Activated CD4-positive, alpha-beta T cell treated with anti-CD3 and anti-CD28 coated beads, Interleukin-2, Interleukin-6, amounts not matched to agents 100 ng/mL and 50 ng/mL, durations not matched to agents 16 hours and 8 hours (primary cell): ENCODE results near the gene RNPEPL1.
"Not testable (repeated sequence)": the region's sequence is repeated elsewhere in the genome, so short reads cannot be mapped to it uniquely, and the experiment has no call there.

Experiments used
- DNase-seq: peaks from one replicate; pipeline ENCODE4 v3.0.0-alpha.2; 2020

RNPEPL1 gene

DNA sequence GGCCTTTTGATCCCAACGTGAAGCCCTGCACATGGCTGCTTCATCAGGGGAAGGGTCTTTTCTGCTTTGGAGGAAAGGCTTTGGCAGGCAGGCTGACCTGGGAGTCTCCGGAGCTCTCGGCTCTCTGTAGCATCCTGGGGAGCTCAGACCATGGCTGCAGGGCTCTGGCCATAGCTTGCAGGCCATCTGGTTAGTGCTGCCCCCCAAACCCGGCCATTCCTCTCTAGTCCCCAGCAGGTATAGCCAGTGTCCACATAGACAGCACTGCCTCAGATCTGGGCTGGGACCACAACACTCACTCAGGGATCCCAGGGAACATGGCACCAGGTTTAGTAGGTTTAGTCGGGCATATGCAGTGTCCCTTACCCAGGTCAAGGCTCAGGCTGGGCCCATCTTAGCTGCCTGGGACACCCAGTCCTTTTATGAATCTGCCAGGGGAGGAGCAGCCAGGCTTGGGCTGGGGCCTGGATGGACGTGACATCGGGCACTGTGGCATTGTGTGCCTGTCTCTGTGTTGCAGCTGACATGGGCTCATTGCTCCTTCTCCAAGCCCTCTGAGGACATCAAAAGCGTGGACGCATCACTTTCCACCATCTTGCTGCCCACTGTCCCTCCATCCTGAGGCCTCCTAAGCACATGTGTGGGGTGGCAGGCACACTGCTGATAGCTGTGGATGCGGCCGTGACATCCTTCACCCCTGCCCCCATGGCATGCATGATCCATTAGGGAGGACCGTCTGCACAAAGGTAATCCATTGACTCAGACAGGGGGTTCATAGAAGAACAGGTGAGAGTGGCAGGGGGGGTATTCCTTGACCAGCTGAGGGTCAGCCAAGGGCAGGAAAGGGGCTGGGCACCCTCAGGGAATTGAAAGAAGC lies 37.8 kb downstream of the RNPEPL1 start:
- DNase-seq = no peak

DNA sequence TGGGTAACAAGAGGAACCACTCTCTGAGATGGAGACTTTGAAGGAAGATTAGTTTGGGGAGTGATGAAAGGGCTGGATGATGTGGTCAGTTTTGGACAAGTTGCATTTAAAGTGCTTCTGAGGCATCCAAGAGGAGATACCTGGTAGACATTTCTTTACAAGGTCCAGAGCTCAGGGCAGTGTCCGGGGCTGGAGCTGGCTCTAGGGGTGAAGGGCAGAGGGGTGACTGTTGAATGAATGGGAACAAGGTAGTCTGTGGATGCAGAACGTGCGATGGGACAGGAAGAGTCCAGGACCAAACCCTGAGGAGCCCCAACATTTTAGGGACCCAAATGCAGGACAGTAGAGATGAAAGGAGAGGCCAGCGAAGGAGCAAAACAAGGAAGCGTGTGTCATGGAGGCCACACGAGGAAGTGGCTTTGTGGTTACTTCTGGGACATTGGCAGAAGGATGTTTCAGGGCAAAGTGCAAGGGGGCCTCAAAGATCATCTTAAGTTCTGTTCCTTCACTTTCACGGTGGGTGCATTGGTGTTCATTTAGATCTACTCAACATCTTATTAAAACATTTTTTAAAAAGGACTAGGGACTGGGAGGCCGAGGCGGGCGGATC lies 43.4 kb downstream of the RNPEPL1 start:
- peak; percentile 43 for DNase-seq

DNA sequence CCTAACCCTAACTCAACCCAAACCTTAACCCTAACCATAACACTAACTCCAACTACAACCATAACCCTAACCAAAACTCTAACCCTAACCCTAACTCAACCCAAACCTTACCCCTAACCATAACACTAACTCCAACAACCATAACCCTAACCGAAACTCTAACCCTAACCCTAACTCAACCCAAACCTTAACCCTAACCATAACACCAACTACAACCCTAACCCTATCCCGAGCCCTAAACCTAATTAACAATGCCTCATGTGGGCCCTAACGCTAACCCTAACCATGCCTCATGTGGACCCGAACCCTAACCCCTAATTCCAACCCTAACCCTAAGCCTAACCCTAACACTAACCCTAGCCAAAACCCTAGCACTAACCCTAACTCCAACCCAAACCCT lies 45.5 kb downstream of the RNPEPL1 start:
- DNase-seq = no peak

DNA sequence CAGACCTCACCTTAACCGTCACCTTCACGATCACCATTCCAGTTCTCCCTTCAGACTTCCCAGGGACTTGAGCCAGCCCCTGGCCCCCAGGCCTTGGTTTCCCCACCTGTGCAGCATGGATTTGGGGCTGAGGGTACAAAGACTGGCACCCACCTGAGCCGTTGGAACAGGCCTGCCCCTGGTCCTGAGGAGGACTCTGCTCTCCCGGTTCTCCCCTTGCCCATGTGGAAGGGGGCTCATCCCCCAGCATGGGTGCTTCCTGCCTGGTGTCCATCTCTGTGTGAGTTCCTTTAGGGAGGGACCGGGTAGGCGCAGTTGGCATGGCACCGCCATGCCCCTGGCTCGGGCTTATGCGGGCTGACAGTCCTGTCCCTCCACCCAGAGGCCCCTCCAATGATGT lies 46.1 kb downstream of the RNPEPL1 start:
- no peak for DNase-seq

DNA sequence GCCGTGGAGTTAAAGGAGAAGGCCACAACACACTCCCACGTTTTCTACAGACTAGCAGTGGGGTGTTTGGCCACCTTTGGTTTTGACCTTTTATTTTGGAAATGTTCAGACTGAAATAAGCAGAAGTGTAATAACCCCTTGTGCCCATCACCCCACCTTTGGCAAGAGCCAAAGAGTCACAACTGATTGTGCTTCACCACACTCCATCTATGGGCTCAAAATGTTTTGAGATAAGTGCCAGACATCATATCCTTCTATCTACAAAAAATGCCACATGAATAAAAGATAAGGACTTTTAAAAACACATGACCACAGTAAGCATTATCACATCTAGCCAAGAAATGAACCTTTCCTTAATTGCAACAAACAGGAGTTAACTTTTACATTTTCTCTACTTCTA lies 47.1 kb downstream of the RNPEPL1 start:
- no peak for DNase-seq

DNA sequence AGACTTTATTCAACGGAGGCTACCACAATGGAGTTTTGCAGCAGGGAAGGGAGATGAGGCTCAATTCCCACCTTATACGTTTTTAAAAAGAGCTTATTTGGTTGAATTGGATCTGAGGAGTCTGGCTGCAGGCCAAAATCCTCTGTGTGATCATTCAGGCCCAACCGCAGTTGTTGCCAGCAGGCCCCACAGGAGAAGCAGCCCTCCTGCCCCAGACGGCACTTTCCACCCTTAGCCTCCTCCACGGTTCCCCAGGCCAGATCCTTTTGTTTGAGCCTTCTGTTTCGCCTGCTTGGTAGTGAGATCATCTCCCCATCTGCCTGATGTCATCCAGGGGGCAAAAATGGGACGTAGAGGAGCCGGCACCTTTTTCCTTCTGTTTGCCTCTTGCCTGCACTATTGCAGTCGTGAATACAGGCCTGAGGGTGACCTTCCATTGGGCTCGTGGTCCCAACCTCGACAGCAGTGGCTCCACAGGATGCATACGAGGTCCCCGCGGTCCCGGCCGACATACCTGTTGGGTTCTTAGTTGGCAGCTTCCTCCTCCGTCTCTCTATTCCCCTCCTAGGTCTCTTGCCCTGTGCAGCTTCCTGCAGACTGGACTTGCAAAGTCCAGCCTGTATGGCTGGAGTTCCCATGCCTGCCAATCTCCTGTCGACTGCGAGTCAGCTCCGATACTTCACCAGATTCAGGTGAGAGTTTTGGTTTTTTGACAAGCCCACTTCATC lies 47.7 kb downstream of the RNPEPL1 start:
- DNase-seq = no peak

DNA sequence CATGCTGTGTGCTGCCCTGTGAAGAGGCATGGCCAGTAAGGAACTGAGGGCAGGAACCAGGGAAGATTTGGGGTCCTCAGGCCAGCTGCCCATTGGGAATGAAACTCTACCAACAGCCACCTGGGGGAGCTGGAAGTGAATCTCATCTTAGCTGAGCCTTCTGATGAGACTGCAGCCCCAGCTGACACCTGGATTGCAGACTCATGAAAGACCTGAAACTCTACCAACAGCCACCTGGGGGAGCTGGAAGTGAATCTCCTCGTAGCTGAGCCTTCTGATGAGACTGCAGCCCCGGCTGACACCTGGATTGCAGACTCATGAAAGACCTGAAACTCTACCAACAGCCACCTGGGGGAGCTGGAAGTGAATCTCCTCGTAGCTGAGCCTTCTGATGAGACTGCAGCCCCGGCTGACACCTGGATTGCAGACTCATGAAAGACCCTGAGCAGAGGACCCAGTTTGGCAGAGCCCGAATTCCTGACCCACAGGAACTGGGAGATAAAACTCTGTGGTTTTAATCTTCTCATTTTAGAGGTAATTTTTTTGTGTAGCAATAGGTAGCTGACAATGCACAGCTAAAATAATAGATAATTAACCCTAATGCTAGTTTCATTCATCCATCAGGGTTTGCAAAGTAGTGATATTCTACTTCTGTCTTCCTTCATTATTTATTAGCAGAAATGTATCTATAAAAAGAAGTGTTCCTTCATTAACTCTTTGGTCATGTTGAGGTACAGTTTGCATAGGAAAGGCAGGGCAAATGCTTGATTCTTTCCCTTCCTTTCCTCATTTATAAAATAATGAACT lies 48.8 kb downstream of the RNPEPL1 start:
- DNase-seq = not testable (repeated sequence)

DNA sequence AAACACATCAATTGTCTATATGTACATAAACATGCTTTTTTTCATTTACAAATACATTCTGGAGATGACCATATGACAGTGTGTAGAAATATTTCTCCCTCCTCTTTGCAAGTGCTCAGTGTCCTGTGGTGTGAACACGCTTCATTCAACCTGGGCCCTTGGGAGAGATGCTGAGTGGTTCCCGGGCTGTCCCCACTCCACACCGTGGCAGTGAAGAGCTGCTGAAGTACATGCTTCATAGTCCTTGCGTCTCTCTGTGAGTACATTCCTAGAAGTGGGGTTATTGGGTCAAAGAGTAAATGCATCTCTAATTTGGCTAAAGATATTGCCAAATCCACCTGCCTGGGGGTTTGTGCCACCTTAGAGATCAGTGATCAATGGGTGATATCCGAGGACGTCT lies 50.5 kb downstream of the RNPEPL1 start:
- no peak for DNase-seq

DNA sequence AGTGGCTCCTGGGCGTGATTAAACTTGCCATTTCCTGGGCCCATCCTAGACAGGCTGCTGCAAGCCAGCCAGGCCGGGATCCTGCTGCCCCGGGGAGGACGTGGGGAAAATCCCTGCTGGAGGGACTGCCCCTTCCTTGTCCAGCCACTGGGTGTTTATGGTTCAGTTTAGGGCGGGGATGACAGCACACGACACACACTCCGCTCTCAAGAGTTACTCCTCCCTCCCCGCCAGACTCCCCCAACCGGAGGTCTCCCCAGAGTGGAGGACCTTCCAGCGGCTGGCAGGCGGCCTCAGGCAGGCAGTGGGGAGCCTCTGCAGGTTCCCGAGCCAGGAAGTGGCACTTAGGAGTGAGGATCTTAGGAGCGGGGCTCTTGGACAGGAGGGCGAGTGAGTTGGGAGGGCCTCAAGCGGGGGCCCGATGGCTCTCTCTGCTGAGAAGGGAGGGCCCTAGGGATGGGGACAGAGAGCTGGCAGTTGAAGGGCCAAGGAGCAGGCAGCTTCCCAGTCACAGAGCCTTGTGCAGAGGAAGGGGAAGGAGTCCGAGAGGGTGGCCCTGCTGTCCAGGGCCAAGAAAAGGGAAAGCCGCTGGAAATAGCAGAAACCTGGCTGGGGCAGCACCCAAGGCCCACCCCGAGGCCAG lies 51.3 kb downstream of the RNPEPL1 start:
- no peak for DNase-seq

DNA sequence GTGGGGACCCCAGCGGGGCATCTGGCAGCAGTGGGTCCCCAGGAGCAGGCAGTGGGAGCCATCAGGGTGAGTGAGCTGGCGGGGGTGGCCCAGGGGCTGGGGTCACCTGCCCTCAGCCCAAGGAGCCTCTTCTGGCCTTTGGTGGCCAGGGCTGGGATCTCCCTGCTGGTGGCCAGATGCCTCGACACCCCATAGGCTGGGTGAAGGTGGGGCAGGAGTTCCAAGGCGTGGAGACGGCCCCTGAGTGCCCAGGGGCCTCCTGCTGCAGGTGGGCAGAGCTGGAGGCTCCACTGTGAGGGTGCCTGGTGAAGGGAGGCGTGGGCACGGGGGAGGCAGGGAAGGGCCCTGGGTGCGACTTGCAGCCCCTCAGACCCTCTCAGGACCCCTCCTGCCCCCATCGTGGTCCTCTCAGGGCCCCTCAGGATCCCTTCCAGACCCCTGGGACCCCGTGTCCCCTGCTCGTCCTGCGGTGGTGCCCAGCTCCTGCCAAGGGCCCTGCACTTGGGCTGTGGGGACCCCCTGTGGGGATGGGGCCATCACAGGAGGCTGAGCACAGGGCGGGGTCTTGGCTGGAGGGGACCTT lies 52.0 kb downstream of the RNPEPL1 start:
- DNase-seq = no peak

DNA sequence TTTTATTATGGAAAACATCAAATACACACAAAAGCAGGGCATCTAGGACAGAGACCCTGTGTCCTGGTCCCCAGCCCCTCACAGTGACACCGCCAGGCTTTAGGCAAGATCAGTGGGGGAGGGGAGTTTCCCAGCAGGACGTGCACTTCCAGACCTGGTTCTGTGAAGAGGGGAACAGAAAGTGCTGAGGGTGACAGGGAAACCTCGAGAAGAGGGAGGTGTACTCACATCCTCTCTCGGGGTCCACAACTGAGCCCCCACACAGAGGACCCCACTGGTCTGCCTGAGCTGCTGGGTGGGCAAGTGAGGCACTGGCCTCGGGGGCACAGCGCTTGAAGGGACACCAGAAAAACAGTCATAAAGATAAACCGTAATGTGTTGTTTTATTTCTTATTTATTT lies 52.6 kb downstream of the RNPEPL1 start:
- no peak for DNase-seq

DNA sequence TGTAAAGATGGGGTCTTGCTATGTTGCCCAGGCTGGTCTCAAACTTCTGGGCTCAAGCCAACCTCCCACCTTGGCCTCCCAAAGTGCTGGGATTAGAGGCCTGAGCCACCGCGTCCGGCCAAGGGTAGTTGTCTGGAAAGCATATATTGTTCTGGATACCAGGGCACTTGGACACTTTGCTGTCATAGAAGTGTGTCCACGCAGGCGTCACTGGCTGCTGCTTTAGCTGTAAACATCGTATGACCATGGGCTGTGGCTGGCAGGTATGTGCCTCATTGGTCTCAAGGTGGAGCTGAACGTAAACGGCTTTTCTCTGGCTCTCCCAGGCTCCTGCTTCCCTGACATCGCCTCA lies 53.8 kb downstream of the RNPEPL1 start:
- no peak for DNase-seq

DNA sequence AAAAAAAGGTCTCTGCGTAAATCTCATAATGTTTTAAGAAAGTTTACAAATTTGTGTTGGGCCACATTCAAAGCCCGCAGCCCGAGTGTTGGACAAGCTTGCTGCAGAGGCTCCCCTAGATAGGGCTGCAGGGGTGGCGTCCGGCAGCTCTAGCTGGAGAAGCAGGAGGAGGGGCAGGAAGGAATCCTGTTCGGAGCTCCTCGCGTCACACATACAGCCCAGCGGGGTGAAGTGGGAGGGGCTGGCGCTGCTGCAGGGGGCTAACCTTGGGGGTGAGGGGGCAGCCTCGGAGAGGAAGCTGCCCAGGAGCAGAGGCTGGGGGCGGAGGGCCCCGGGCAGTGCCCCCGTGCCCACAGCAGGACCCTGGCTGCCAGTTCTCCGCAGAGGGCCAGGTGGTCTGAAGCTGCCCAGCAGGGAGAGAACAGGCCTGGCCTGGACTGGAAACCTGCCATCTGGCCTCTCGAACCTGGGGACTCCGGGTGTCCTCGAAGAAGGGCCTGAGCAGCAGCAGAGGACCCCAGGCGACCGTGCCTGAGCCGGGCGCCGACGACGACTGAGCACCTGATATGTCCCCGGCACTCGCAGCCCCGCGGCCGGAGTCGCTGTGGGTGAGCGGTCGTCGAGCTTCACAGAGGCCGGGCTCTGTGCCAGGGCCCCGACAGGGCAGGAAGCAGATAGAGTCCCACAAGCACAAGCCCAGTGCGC lies 54.4 kb downstream of the RNPEPL1 start:
- peak; percentile 37 for DNase-seq

DNA sequence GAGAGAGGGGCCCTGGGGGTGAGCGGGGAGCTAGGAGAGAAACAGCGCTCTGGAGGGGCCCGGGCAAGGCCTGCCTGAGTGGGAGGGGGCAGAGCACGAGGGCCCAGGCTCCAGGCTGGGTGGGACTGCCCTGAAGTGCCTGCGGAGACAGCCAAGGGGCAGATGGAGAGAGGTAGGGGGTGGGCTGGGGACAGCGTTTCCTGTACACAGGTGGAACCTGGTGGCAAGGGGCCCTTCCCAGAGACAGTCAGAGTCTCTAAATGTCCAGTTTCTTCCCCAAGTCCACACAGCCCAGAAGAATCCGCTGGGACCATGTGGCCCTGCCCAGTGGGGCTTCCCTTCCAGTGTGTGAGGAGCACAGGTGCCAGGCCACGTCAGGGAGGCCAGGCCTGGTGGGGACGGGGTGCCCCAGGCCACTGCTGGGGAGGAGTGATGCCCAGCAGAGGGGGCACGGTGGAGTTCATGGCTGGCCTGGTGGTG lies 55.3 kb downstream of the RNPEPL1 start:
- DNase-seq = no peak

DNA sequence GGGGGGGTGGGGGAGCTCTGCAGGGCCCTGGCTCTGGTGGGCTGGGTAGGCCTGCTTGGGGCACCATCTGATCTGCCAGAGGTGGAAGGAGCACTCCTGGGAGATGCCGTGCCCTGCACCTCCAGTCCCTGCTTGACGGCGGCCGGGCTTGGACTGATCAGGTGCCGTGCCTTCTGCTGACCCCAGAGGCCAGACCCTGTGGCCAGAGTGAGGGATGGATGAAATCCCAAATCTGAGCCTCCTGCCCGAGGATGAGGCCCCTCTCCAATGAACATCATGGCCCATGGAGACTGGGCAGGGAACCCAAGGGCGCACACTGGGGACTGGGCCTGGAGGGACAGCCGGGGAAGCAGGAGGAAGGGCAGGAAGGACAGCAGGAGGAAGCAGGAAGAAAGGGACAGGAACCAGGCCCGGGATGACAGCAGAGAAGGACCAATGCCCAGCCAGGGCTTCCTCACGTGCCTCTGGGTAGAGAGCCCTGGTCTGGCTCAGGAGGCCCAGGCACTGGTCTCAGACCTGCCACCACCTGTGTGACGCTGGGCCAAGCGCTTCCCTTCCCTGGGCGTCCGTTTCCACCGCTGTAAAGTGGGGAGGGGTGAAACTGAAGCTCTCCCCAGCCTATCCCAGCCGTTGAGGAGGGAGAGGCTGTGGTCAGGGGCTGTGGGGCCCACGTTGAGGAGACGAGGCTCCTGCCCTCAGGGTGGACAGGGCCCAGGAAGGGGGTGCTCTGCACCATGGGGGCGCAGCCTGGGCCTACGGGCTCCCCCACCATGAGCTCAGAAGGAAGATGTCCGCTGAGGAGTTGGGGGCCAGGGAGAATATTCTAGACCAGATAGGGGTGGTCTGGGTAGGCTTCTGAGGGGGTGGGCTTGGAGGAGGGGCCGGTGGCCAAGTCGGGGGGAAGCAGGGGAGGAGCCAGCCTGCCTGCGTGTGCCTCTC lies 56.0 kb downstream of the RNPEPL1 start:
- DNase-seq = no peak

DNA sequence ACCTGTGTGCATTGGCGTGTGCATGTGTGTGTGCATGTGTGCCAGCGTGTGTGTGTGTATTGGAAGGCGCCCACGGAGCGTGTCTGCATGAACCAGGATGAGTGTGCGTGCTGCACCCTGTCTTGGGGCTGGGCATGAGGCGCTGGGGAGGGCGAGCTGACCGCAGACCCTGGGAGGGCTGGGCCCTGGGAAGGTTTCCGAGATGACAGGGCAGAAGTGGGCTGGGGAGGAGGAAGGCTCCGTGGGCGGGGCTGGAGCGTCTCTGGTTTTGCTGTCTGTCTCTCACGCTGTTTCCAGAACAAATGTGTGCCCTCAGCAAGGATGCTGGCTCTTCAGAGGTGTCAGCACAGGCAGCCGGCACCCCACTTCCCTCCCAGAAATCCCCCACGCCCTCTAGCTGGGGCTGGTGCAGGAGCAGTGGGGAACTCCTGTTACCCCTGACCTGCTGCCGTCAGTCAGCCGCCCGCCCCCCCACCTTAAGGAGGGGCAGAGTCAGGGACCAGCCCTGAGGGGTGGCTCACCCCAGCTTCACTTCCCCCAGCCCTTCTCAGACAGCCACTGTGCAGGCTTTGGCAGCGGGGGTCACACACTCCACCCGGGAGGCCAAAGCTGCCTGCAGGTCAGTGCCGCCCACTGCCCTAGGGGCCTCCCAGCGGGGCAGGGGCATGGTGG lies 56.8 kb downstream of the RNPEPL1 start, which contains the start of gene GPR35:
TSS of gene GPR35 (plus strand) at position 531 of the 672 bp plus-strand sequence. CDS start 4,473 bp downstream, outside the sequence.
- DNase-seq = peak; percentile 91

DNA sequence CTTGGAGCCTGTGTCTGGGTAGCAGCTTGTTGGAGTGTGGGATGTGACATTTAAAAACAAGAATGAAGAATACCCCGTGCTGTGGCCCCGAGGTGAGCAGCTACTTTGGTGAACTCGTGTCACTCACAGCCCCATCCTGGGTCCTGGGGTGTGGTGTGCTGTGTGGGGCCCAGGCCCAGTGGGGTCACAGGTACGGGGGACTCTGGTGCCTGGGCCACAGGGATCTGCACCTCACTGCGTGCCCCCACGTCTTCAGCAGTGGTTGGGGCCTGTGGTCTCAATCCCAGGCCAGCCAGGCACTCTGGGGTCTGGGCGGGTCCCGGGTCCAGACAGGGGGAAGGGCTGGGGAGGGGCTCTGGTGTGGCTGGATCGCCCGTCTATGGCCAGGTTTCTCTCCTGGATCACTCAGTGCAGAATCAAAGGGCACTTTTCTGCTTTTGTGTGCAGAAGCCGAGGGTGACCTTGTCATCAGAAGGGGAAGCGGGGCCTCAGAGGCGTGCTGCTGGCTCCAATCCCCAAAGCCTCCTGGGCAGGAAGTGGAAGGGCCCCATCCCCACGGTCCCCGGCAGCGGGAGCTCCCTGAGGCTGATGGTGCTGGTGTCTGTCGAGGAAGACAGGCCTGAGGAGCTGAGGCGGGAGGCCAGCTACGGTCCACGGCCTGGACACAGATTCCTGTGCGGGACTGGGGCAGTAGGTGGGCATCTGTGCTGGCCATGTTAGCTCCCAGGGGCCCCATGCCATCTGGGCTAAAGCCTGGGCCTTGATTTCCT lies 58.4 kb downstream of the RNPEPL1 start:
- peak; percentile 36 for DNase-seq

DNA sequence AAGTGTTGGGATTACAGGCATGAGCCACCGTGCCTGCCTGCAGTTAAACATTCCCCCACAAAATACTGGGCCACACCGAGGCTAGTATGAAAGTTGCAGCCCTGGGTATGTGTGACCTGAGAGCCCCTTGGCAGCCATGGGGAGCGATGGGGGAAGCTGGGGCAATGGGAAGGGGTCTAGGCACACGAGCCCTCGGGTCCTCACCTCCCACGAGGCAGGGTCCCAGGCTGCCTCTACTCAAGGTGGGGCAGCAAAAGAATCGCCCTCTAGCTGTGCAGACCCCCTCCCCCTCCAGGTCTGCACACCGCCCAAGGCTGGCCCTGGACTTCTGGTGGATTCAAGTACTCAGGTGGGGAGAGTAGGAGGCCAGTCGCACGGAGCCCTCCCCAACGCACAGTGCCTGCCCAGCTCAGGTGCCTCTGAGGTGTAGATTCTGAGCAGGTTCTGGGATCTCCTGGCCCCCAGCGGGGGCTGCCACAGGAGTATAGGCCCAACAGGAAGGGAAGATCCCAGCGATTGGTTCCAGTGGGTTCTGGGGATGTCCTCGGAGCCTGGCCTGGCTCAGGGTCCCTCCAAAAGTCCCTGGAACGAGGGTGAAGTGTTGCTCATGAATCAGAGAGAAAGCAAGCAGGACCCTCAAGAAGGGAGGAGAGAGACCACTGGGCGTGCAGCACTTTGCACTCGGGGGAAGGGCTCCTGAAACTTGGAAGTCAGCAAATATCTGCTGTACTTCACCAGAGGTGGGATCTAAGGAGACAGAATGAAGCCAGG lies 59.6 kb downstream of the RNPEPL1 start:
- DNase-seq = no peak
